Endothelial cell of umbilical vein (primary cell): ENCODE measurements around the gene SLC26A6. TPM values are rescaled to one million over a fixed set of nuclear protein-coding genes. Genes with fewer than 3 reads are reported as not detected.

Experiments
- BruUV-seq: library from RNA; stranded (reverse); fragments of 400-500 nt; replicated peaks from 2 replicates; lab custom pipeline; 2021; lab: Mats Ljungman, UMichigan
- CTCF ChIA-PET: fragments of 300-600, 350-600 bp; sonication (Branson Sonifier 250); formaldehyde crosslinking; loops from one replicate; lab custom pipeline; 2021; ENCODE audit warnings: antibody characterized with exemption, inconsistent platforms; lab: Charles Lee
- POLR2A ChIA-PET: fragments of 300-600, 350-600 bp; sonication (Branson Sonifier 250); formaldehyde crosslinking; loops from one replicate; lab custom pipeline; 2021; ENCODE audit warnings: antibody characterized with exemption, inconsistent platforms; lab: Charles Lee
- DNase-seq: peaks from one replicate; pipeline ENCODE4 v3.0.0-alpha.2; 2011; ENCODE audit warnings: low read depth, low spot score
- FAIRE-seq: peaks from 2 replicates; lab custom pipeline; 2011; peaks lifted over from hg19 to GRCh38; lab: Jason Lieb, UNC
- H2AFZ ChIP-seq: 2 replicates; pipeline ENCODE4 v1.6.0; 2012; ENCODE audit warnings: low read depth, low read length, control low read depth, inconsistent platforms
- H3K27ac ChIP-seq: 2 replicates; pipeline ENCODE4 v1.5.1; 2011; ENCODE audit warnings: low read depth, mild to moderate bottlenecking, control low read depth, low read length, moderate library complexity; ENCODE audit not compliant: insufficient read depth
- H3K27me3 ChIP-seq, 2 experiments: 2 replicates each; pipeline versions ENCODE4 v1.6.0 to v1.6.1; 2011; ENCODE audit warnings: low read length in 2 of 2, mixed read lengths in 1 of 2; ENCODE audit not compliant: control insufficient read depth in 2 of 2, insufficient read depth in 2 of 2
- H3K36me3 ChIP-seq, 2 experiments: 2 replicates in 1 of 2; 3 replicates in 1 of 2; pipeline ENCODE4 v1.5.1; 2011; ENCODE audit warnings: low read length in 2 of 2, mild to moderate bottlenecking in 1 of 2, moderate library complexity in 1 of 2; ENCODE audit not compliant: control insufficient read depth in 2 of 2, insufficient read depth in 2 of 2; ENCODE audit errors: extremely low read depth in 1 of 2
- H3K4me1 ChIP-seq: 3 replicates; pipeline ENCODE4 v1.5.1; 2011; ENCODE audit warnings: mild to moderate bottlenecking, low read length; ENCODE audit not compliant: control insufficient read depth, insufficient read depth; ENCODE audit errors: extremely low read depth
- H3K4me2 ChIP-seq: 2 replicates; pipeline ENCODE4 v1.6.1; 2011; ENCODE audit warnings: low read length, control low read depth, mixed read lengths; ENCODE audit not compliant: insufficient read depth
- H3K4me3 ChIP-seq, 3 experiments: fragments of 200-600 bp in 1 of 3; sonication (generic), shearing (Covaris generic) in 1 of 3; replicated peaks in 1 of 3; 2 replicates each; pipeline ENCODE4 v1.5.1; 2011 to 2016; ENCODE audit warnings: control low read depth in 3 of 3, low read length in 3 of 3, mild to moderate bottlenecking in 2 of 3, inconsistent platforms in 1 of 3, low read depth in 1 of 3, moderate library complexity in 1 of 3; ENCODE audit not compliant: insufficient read depth in 1 of 3
- H3K79me2 ChIP-seq: 2 replicates; pipeline ENCODE4 v1.6.0; 2012; ENCODE audit warnings: low read length, inconsistent platforms; ENCODE audit not compliant: control insufficient read depth, insufficient read depth
- H3K9ac ChIP-seq: replicated peaks from 2 replicates; pipeline ENCODE3; 2011; ENCODE audit warnings: low read length, control low read depth; ENCODE audit not compliant: insufficient read depth; ENCODE audit errors: extremely low read depth
- H3K9me1 ChIP-seq: replicated peaks from 3 replicates; pipeline ENCODE4 v1.6.0; 2011; ENCODE audit warnings: mild to moderate bottlenecking, low read length; ENCODE audit not compliant: control insufficient read depth, insufficient read depth; ENCODE audit errors: extremely low read depth
- H3K9me3 ChIP-seq: replicated peaks from 2 replicates; pipeline ENCODE4 v1.5.1; 2012; ENCODE audit warnings: low read length, inconsistent platforms; ENCODE audit not compliant: control insufficient read depth, insufficient read depth
- H4K20me1 ChIP-seq: replicated peaks from 2 replicates; pipeline ENCODE3; 2011; ENCODE audit warnings: mild to moderate bottlenecking, low read length; ENCODE audit not compliant: control insufficient read depth, insufficient read depth; ENCODE audit errors: extremely low read depth
- EZH2 ChIP-seq: IDR thresholded peaks from 2 replicates; pipeline ENCODE4 v1.6.1; 2012; ENCODE audit warnings: borderline replicate concordance, low read depth, mild to moderate bottlenecking, moderate library complexity, low read length, inconsistent platforms; ENCODE audit not compliant: severe bottlenecking
- FOS ChIP-seq: IDR thresholded peaks from 2 replicates; pipeline ENCODE4 v1.6.1; 2011; ENCODE audit warnings: mild to moderate bottlenecking, low read length, moderate library complexity, borderline replicate concordance; ENCODE audit not compliant: insufficient read depth
- GATA2 ChIP-seq: IDR thresholded peaks from 2 replicates; pipeline ENCODE4 v1.7.0; 2011; ENCODE audit warnings: low read depth, mild to moderate bottlenecking, moderate library complexity, mixed read lengths, low read length; ENCODE audit not compliant: insufficient read length, insufficient read depth
- JUN ChIP-seq: IDR thresholded peaks from 2 replicates; pipeline ENCODE4 v1.6.1; 2011; ENCODE audit warnings: borderline replicate concordance, low read depth; ENCODE audit not compliant: insufficient read length, insufficient read depth
- MYC ChIP-seq: IDR thresholded peaks from one replicate; pipeline ENCODE4 v1.6.1; 2011; ENCODE audit warnings: mild to moderate bottlenecking, low read depth, low read length
- POLR2A ChIP-seq: IDR thresholded peaks from 2 replicates; pipeline ENCODE4 v1.6.1; 2012; ENCODE audit warnings: low read depth, mild to moderate bottlenecking, control low read depth, low read length
- POLR2AphosphoS5 ChIP-seq: IDR thresholded peaks from 2 replicates; pipeline ENCODE4 v1.6.1; 2012; ENCODE audit warnings: low read depth, mild to moderate bottlenecking, control low read depth, low read length, moderate library complexity; ENCODE audit not compliant: insufficient read depth
- dilution Hi-C: fragments of 300-500 bp; cut with MboI; formaldehyde crosslinking; loops from one replicate; pipeline ENCODE4 v1.15.0; 2019; ENCODE audit warnings: low sequenced_read_pairs; ENCODE audit not compliant: extremely low pct_ligation_motif_present
- intact Hi-C: fragments of 100-400 bp; cut with micrococcal nuclease; formaldehyde crosslinking; loops from one replicate; pipeline ENCODE4 v1.10.0; 2022
- polyA plus RNA-seq, 4 experiments: library from polyadenylated mRNA; depleted of rRNA in 3 of 4; stranded (reverse) in 3 of 4; unstranded in 1 of 4; fragments of >200 nt; gene quantifications; 2 replicates each; pipeline versions ENCODE4 v1.2.1 to v1.2.3, GENCODE V29; 2011 to 2012; ENCODE audit warnings: missing spikeins in 1 of 4
- total RNA-seq: library from RNA; stranded (reverse); gene quantifications from 2 replicates; pipeline ENCODE4 v1.2.3, GENCODE V29; 2021
- TF ChIP-seq, protein P1 (sequence below): IDR thresholded peaks from 2 replicates; pipeline ENCODE4 v1.6.1; 2011; ENCODE audit not compliant: insufficient read depth, insufficient read length
- TF ChIP-seq, protein P2 (sequence below), 2 donors: IDR thresholded peaks; 1 replicate in 1 of 2; 2 replicates in 1 of 2; pipeline ENCODE4 v1.5.1; 2011; ENCODE audit warnings: low read length in 2 of 2, mild to moderate bottlenecking in 2 of 2, moderate library complexity in 2 of 2, control low read depth in 1 of 2, inconsistent platforms in 1 of 2, low read depth in 1 of 2; ENCODE audit not compliant: insufficient read depth in 1 of 2; ENCODE audit errors: extremely low read depth in 1 of 2

SLC26A6 gene
- total and polyA plus RNA-seq, 2 donors (not counting 3 experiments of a cell fraction or from before 2014, with no cell fraction given), result 31.0 to 32.2 TPM

DNA sequence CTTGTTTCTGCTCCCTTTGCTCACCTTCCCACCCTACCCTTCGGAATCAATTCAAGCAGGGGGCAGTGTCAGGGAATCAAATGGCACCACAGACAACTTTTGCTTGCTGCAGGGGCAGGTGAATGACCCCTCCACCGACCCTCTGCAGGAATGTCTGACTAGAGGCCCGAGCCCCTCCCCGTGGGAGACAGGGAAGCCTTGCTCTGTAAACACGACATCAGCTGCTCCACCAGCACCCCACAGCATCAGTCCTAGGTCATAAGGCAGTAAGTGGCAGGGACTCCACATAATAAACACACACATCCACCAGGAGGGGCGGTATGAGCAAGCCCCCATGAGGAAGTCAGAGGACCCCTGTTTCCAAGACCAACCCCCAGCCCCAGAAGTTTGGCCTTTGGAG is 2.0 kb upstream of the SLC26A6 start:
- H3K9me1 ChIP-seq, result no peaks in the 10 kb centered on the region
- H3K27me3 ChIP-seq, result no peaks in the 10 kb centered on the region
- no peak overlapping the region for H3K4me2 ChIP-seq
- no peak overlapping the region for H2AFZ ChIP-seq
- H3K36me3 ChIP-seq, result peaks cover 0 to 7% of the 10 kb centered on the region in 2 experiments
- dilution Hi-C loops, result no loop called here
- no peaks in the 10 kb centered on the region for H3K9me3 ChIP-seq
- no peak overlapping the region for H3K9ac ChIP-seq
- no TSS peak for BruUV-seq
- H3K4me3 ChIP-seq, result no peak overlapping the region
- no peak for FAIRE-seq
- DNase-seq, result no peak
- TF ChIP-seq JUN (no peak), GATA2 (no peak)
- H4K20me1 ChIP-seq, result no peaks in the 10 kb centered on the region
- H3K4me1 ChIP-seq, result peaks cover 17% of the 10 kb centered on the region
- no peaks in the 10 kb centered on the region for H3K79me2 ChIP-seq
- ChIA-PET CTCF (interaction anchor here (0.8 to 4.5 kb wide), 2 partner anchors 18 to 443 kb away, joined by 3 to 32 read pairs; no protein-coding TSS in a partner anchor), POLR2A (no interaction called here)
- no peak overlapping the region for H3K27ac ChIP-seq
- intact Hi-C loops, result no loop called here

- dilution Hi-C loops, result no loop called here
- H3K36me3 ChIP-seq, result peaks cover 0 to 10% of the 10 kb centered on the region in 2 experiments
- H3K4me2 ChIP-seq, result peak overlapping the region; percentile 83
- H2AFZ ChIP-seq, result peak overlapping the region; percentile 35
- FAIRE-seq, result peak; percentile 61
- DNase-seq, result no peak
- peaks cover 17% of the 10 kb centered on the region for H3K4me1 ChIP-seq
- TF ChIP-seq EZH2 (no peak), FOS (no peak), POLR2A (no peak), MYC (no peak), JUN (no peak), POLR2AphosphoS5 (no peak), GATA2 (no peak)
- TF ChIP-seq, protein P1, sequence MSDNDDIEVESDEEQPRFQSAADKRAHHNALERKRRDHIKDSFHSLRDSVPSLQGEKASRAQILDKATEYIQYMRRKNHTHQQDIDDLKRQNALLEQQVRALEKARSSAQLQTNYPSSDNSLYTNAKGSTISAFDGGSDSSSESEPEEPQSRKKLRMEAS, result no peak
- TF ChIP-seq, protein P2, sequence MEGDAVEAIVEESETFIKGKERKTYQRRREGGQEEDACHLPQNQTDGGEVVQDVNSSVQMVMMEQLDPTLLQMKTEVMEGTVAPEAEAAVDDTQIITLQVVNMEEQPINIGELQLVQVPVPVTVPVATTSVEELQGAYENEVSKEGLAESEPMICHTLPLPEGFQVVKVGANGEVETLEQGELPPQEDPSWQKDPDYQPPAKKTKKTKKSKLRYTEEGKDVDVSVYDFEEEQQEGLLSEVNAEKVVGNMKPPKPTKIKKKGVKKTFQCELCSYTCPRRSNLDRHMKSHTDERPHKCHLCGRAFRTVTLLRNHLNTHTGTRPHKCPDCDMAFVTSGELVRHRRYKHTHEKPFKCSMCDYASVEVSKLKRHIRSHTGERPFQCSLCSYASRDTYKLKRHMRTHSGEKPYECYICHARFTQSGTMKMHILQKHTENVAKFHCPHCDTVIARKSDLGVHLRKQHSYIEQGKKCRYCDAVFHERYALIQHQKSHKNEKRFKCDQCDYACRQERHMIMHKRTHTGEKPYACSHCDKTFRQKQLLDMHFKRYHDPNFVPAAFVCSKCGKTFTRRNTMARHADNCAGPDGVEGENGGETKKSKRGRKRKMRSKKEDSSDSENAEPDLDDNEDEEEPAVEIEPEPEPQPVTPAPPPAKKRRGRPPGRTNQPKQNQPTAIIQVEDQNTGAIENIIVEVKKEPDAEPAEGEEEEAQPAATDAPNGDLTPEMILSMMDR (IDR thresholded peaks at IDR 0.05; ENCODE audit: extremely low read depth in 1 of 2, insufficient read depth in 1 of 2, low read depth in 1 of 2, low read length in 2 of 2), result no peak
- CTCF ChIA-PET, result interaction anchor here (0.8 to 4.5 kb wide), 16 partner anchors 10 to 200 kb away, joined by 3 to 32 read pairs (median 6); partner anchors contain the start of genes CELSR3, PFKFB4 and UQCRC1
- H3K27ac ChIP-seq, result no peak overlapping the region
- H3K9me3 ChIP-seq, result no peaks in the 10 kb centered on the region
- intact Hi-C loops, result no loop called here
- H3K4me3 ChIP-seq, result peak overlapping the region in 2 of 3 experiments; percentile 28 to 93
- H4K20me1 ChIP-seq, result no peaks in the 10 kb centered on the region
- BruUV-seq, result no TSS peak
- peak overlapping the region; percentile 10 for H3K9ac ChIP-seq
- H3K79me2 ChIP-seq, result no peaks in the 10 kb centered on the region
- POLR2A ChIA-PET, result interaction anchor here (1.1 kb wide), 1 partner anchor 20 kb away, joined by 6 read pairs; no protein-coding TSS in a partner anchor
- no peaks in the 10 kb centered on the region for H3K27me3 ChIP-seq
- no peaks in the 10 kb centered on the region for H3K9me1 ChIP-seq
Observed at GRCh38 chr3:48636149-48636655, 941 bp upstream of the SLC26A6 start.
